ENCODE measurements around the gene MED13L.

MED13L gene

GRCh38 chr12:116074686-116075085, 202.8 kb downstream of the MED13L start:
- DNase-seq, result no peak

GRCh38 chr12:116071555-116072230, 205.8 kb downstream of the MED13L start:
- no peak for DNase-seq

GRCh38 chr12:116070444-116070843, 207.0 kb downstream of the MED13L start:
- DNase-seq, result no peak

- DNase-seq, result no peak
Measured at GRCh38 chr12:116069943-116070342, 207.6 kb downstream of the MED13L start.

- DNase-seq, result no peak
Measured at GRCh38 chr12:116068853-116069252, 208.6 kb downstream of the MED13L start.

GRCh38 chr12:116068371-116068770, 209.1 kb downstream of the MED13L start:
- DNase-seq, result no peak

GRCh38 chr12:116067892-116068291, 209.6 kb downstream of the MED13L start:
- DNase-seq, result no peak

GRCh38 chr12:116066381-116067230, 210.9 kb downstream of the MED13L start:
- no peak for DNase-seq

- DNase-seq, result no peak
Measured at GRCh38 chr12:116065606-116066005, 211.9 kb downstream of the MED13L start.

GRCh38 chr12:116064493-116064892, 213.0 kb downstream of the MED13L start:
- no peak for DNase-seq

- DNase-seq, result no peak
Measured at GRCh38 chr12:116062698-116063097, 214.8 kb downstream of the MED13L start.

GRCh38 chr12:116060764-116061163, 216.7 kb downstream of the MED13L start:
- DNase-seq, result no peak

GRCh38 chr12:116059904-116060303, 217.6 kb downstream of the MED13L start:
- DNase-seq, result no peak

GRCh38 chr12:116058574-116058973, 218.9 kb downstream of the MED13L start:
- DNase-seq, result no peak

GRCh38 chr12:116057356-116057755, 220.1 kb downstream of the MED13L start:
- DNase-seq, result no peak

GRCh38 chr12:116055895-116056607, 221.4 kb downstream of the MED13L start:
- DNase-seq, result no peak

GRCh38 chr12:116054280-116054679, 223.2 kb downstream of the MED13L start:
- no peak for DNase-seq

GRCh38 chr12:116053479-116054200, 223.9 kb downstream of the MED13L start:
- no peak for DNase-seq

GRCh38 chr12:116050275-116050674, 227.2 kb downstream of the MED13L start:
- no peak for DNase-seq

GRCh38 chr12:116048879-116049278, 228.6 kb downstream of the MED13L start:
- no peak for DNase-seq

GRCh38 chr12:116046039-116046438, 231.5 kb downstream of the MED13L start:
- no peak for DNase-seq

GRCh38 chr12:116045150-116045549, 232.3 kb downstream of the MED13L start:
- no peak for DNase-seq
